GM12878 (cell line): Measurements from ENCODE around the gene TMEM163. TPM values are rescaled to one million over a fixed set of nuclear protein-coding genes. Genes with fewer than 3 reads are reported as not detected.

Experiments
- ATAC-seq: fragments of 200-7000 bp; cut with Tn5 transposase; 3 replicates; pipeline ENCODE4 v1.9.1; 2020; ENCODE audit warnings: mild to moderate bottlenecking, moderate library complexity
- BruUV-seq: library from RNA; stranded (reverse); fragments of 400-500 nt; replicated peaks from 2 replicates; lab custom pipeline; 2021; lab: Mats Ljungman, UMichigan
- CTCF ChIA-PET: fragments of 300-600 bp; sonication (Branson Sonifier 250); formaldehyde crosslinking; extraction: SDS; loops from one replicate; lab custom pipeline; 2021; ENCODE audit warnings: inconsistent platforms; lab: Yijun Ruan, JAX
- POLR2A ChIA-PET: fragments of 350-600 bp; formaldehyde crosslinking; extraction: SDS; loops from one replicate; lab custom pipeline; 2021; ENCODE audit warnings: inconsistent platforms; lab: Charles Lee
- RAD21 ChIA-PET: fragments of 300-600 bp; sonication (Branson Sonifier 250); formaldehyde crosslinking; loops from one replicate; lab custom pipeline; 2023; ENCODE audit warnings: antibody characterized with exemption; ENCODE audit not compliant: unreplicated experiment; lab: Charles Lee
- SMC1A ChIA-PET: fragments of 300-600 bp; sonication (Branson Sonifier 250); formaldehyde crosslinking; loops from one replicate; lab custom pipeline; 2023; ENCODE audit not compliant: unreplicated experiment, uncharacterized antibody; lab: Charles Lee
- DNase-seq: peaks from one replicate; pipeline ENCODE4 v3.0.0-alpha.2; 2011; ENCODE audit warnings: low read depth, low spot score
- FAIRE-seq: peaks from 3 replicates; lab custom pipeline; 2011; peaks lifted over from hg19 to GRCh38; lab: Jason Lieb, UNC
- H2AFZ ChIP-seq: 2 replicates; pipeline ENCODE4 v1.6.0; 2011; ENCODE audit warnings: low read depth, low read length, control low read depth; ENCODE audit not compliant: control insufficient read depth
- H3K27ac ChIP-seq: 2 replicates; pipeline ENCODE4 v1.5.1; 2011; ENCODE audit warnings: control low read depth; ENCODE audit not compliant: control insufficient read depth, insufficient read depth
- H3K27me3 ChIP-seq, 2 experiments: replicated peaks in 1 of 2; 2 replicates each; pipeline versions ENCODE4 v1.6.0 to v1.6.1; 2011; ENCODE audit warnings: low read length in 1 of 2; ENCODE audit not compliant: control insufficient read depth in 2 of 2, insufficient read depth in 2 of 2
- H3K36me3 ChIP-seq, 2 experiments: 2 replicates each; pipeline ENCODE4 v1.5.1; 2011; ENCODE audit warnings: low read length in 1 of 2; ENCODE audit not compliant: control insufficient read depth in 2 of 2, insufficient read depth in 2 of 2
- H3K4me1 ChIP-seq: 2 replicates; pipeline ENCODE4 v1.6.1; 2011; ENCODE audit warnings: mild to moderate bottlenecking, low read length, moderate library complexity, mixed read lengths; ENCODE audit not compliant: control insufficient read depth, insufficient read depth
- H3K4me2 ChIP-seq: 2 replicates; pipeline ENCODE4 v1.6.0; 2011; ENCODE audit warnings: control low read depth; ENCODE audit not compliant: control insufficient read depth, insufficient read depth
- H3K4me3 ChIP-seq: fragments of 200-600 bp; sonication (generic); 2 replicates; pipeline ENCODE4 v1.5.1; 2016
- H3K79me2 ChIP-seq: 2 replicates; pipeline ENCODE4 v1.6.0; 2011; ENCODE audit warnings: low read length; ENCODE audit not compliant: control insufficient read depth, insufficient read depth
- H3K9ac ChIP-seq: 2 replicates; pipeline ENCODE4 v1.8.0; 2011; ENCODE audit warnings: low read length, control low read depth, mixed read lengths; ENCODE audit not compliant: control insufficient read depth, insufficient read depth
- H3K9me3 ChIP-seq: replicated peaks from 3 replicates; pipeline ENCODE4 v1.5.1; 2011; ENCODE audit warnings: mild to moderate bottlenecking, low read length; ENCODE audit not compliant: control insufficient read depth, insufficient read depth
- H4K20me1 ChIP-seq: 2 replicates; pipeline ENCODE4 v1.6.0; 2011; ENCODE audit not compliant: control insufficient read depth, insufficient read depth
- EGR1 ChIP-seq, 2 experiments: IDR thresholded peaks; 1 replicate in 1 of 2; 2 replicates in 1 of 2; pipeline ENCODE4 v1.6.1; 2011 to 2012; ENCODE audit warnings: low read depth in 2 of 2, low read length in 2 of 2, borderline replicate concordance in 1 of 2, mild to moderate bottlenecking in 1 of 2, moderate library complexity in 1 of 2
- FOXM1 ChIP-seq: IDR thresholded peaks from 2 replicates; pipeline ENCODE4 v1.6.1; 2012; ENCODE audit warnings: low read depth, mild to moderate bottlenecking, inconsistent platforms, low read length, moderate library complexity
- MXI1 ChIP-seq: fragments of 150-350 bp; IDR thresholded peaks from 2 replicates; pipeline ENCODE4 v1.6.1; 2011; ENCODE audit warnings: low read depth, mild to moderate bottlenecking, inconsistent platforms, low read length, improper control_type of control experiment
- NR2C2 ChIP-seq: IDR thresholded peaks from 2 replicates; pipeline ENCODE4 v1.6.1; 2011; ENCODE audit warnings: borderline replicate concordance, low read depth; ENCODE audit not compliant: control insufficient read depth, insufficient read length
- SIN3A ChIP-seq: IDR thresholded peaks from 2 replicates; pipeline ENCODE4 v1.6.1; 2012; ENCODE audit warnings: low read depth, low read length, improper control_type of control experiment
- TCF12 ChIP-seq: IDR thresholded peaks from 2 replicates; pipeline ENCODE4 v1.6.1; 2011; ENCODE audit warnings: low read depth, mild to moderate bottlenecking, low read length
- WGBS: methylation state at CpG from one replicate; pipeline ENCODE4 v1.1.6; 2016; ENCODE audit warnings: low lambda C conversion rate; ENCODE audit not compliant: insufficient replicate concordance, insufficient coverage; ENCODE audit errors: missing lambda C conversion rate; 5-methylcytosine and 5-hydroxymethylcytosine counted together
- in situ Hi-C: fragments of 300-500 bp; cut with MboI; formaldehyde crosslinking; loops from 9 replicates; pipeline ENCODE4 v1.14.3; 2018; ENCODE audit warnings: mixed read lengths
- intact Hi-C: fragments of 100-400 bp; cut with micrococcal nuclease; formaldehyde crosslinking; loops from one replicate; pipeline ENCODE4 v1.14.2; 2022; ENCODE audit not compliant: unreplicated experiment
- polyA plus RNA-seq, 11 experiments: library from polyadenylated mRNA; depleted of rRNA in 4 of 11; unstranded in 6 of 11; stranded (reverse) in 5 of 11; fragments of >200 nt; fragmentation: Nextera tagmentation in 4 of 11; fragmentation: Illumina TruSeq in 1 of 11; extraction: Ambion mirVana in 4 of 11; extraction: Trizol in 1 of 11; gene quantifications; 1 replicate in 1 of 11; 2 replicates in 10 of 11; pipeline versions ENCODE4 v1.2.1 to v1.2.3, GENCODE V29; 2011 to 2016; ENCODE audit warnings: inconsistent platforms in 2 of 11, missing spikeins in 2 of 11, low read depth in 1 of 11
- total RNA-seq, 4 experiments: library from RNA; depleted of rRNA in 3 of 4; stranded (reverse); fragments of >200 nt in 3 of 4; fragmentation: Illumina TruSeq in 1 of 4; extraction: Trizol in 1 of 4; gene quantifications; 2 replicates each; pipeline versions ENCODE4 v1.2.1 to v1.2.3, GENCODE V29; 2013 to 2021
- TF ChIP-seq, protein P1 (sequence below): IDR thresholded peaks from 2 replicates; pipeline ENCODE4 v1.6.1; 2012; ENCODE audit warnings: low read depth, low read length, improper control_type of control experiment
- TF ChIP-seq, protein P2 (sequence below): fragments of 150-350 bp; IDR thresholded peaks from 2 replicates; pipeline ENCODE4 v1.6.1; 2014; ENCODE audit warnings: mild to moderate bottlenecking, low read depth, low read length
- TF ChIP-seq, protein P3 (sequence below): IDR thresholded peaks from 2 replicates; pipeline ENCODE4 v1.6.1; 2011; ENCODE audit warnings: low read depth, mild to moderate bottlenecking, low read length, moderate library complexity, borderline replicate concordance; ENCODE audit errors: extremely low read depth

TMEM163 gene
- total and polyA plus RNA-seq, 10 of the 15 experiments (the other 5 are each of a cell fraction or from before 2014, with no cell fraction given), result 0.05 to 0.11 (median 0.07) TPM; not detected in 4

DNA sequence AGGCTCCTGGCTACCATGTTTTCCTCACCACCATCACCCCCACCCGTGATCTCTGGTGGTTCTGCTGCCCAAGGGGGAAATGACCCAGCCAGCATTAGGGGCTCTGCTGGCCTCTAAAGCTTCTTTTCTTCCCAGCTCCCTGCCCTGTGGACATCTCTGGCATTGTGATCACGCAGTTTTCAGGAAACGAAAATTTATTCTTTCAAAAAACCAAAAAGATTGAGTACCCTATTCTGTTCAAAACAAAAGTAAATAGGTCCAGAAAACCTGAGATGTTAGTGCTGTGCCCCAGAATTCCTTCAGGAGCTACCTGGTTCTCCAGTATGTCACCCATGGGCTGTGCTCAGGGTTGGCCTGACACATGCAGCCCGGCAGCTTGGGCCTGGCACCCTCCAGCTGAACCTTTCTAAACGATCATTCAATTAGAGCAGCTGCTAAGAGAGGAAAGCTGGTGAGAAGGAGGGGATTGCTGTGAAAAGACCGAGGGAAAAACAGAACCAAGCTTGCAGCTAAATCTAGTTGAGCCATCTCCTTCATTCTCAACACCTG is 307.4 kb downstream of the TMEM163 start:
- FAIRE-seq (no peak), ATAC-seq (no peak; the same call in 2 of the 3 replicates), DNase-seq (no peak)
- ChIA-PET CTCF (interaction anchor here (0.6 to 6.3 kb wide), 59 partner anchors 9 to 532 kb away, joined by 3 to 320 read pairs (median 5); partner anchors contain the start of gene MGAT5), SMC1A (interaction anchor here (0.6 to 4.0 kb wide), 51 partner anchors 14 to 531 kb away, joined by 3 to 163 read pairs (median 6); partner anchors contain the start of gene MGAT5), POLR2A (interaction anchor here (0.5 to 3.2 kb wide), 10 partner anchors 18 to 523 kb away, joined by 3 to 24 read pairs (median 3); no protein-coding TSS in a partner anchor), RAD21 (interaction anchor here (0.7 to 4.1 kb wide), 50 partner anchors 9 to 567 kb away, joined by 3 to 201 read pairs (median 5); partner anchors contain the start of gene MGAT5)
- 30% methylated on average over 6 of the region's 6 CpGs for WGBS
- H3K27me3 ChIP-seq, result no peaks in the 10 kb centered on the region
- peaks cover 32% of the 10 kb centered on the region for H3K4me1 ChIP-seq
- peaks cover 8 to 9% of the 10 kb centered on the region in 2 experiments for H3K36me3 ChIP-seq
- intact Hi-C loops (loop anchor here (5.0 kb wide), 1 partner anchor 179 kb away; no protein-coding TSS in a partner anchor), in situ Hi-C loops (loop anchor here (5.0 kb wide), 2 partner anchors 294 to 519 kb away; no protein-coding TSS in a partner anchor)
- H2AFZ ChIP-seq, result peak overlapping the region; percentile 65; the same call in 1 of the 2 replicates
- peak; percentile 65 for TF ChIP-seq TCF12
- TF ChIP-seq, protein P1, sequence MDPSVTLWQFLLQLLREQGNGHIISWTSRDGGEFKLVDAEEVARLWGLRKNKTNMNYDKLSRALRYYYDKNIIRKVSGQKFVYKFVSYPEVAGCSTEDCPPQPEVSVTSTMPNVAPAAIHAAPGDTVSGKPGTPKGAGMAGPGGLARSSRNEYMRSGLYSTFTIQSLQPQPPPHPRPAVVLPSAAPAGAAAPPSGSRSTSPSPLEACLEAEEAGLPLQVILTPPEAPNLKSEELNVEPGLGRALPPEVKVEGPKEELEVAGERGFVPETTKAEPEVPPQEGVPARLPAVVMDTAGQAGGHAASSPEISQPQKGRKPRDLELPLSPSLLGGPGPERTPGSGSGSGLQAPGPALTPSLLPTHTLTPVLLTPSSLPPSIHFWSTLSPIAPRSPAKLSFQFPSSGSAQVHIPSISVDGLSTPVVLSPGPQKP, result no peak
- TF ChIP-seq NR2C2, result no peak
- no peak for TF ChIP-seq EGR1 (IDR thresholded peaks at IDR 0.05; ENCODE audit: borderline replicate concordance in 1 of 2, low read depth in 2 of 2, low read length in 2 of 2)
- no peak for TF ChIP-seq MXI1
- TF ChIP-seq FOXM1, result no peak
- TF ChIP-seq, protein P2, sequence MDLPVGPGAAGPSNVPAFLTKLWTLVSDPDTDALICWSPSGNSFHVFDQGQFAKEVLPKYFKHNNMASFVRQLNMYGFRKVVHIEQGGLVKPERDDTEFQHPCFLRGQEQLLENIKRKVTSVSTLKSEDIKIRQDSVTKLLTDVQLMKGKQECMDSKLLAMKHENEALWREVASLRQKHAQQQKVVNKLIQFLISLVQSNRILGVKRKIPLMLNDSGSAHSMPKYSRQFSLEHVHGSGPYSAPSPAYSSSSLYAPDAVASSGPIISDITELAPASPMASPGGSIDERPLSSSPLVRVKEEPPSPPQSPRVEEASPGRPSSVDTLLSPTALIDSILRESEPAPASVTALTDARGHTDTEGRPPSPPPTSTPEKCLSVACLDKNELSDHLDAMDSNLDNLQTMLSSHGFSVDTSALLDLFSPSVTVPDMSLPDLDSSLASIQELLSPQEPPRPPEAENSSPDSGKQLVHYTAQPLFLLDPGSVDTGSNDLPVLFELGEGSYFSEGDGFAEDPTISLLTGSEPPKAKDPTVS, result no peak
- TF ChIP-seq, protein P3, sequence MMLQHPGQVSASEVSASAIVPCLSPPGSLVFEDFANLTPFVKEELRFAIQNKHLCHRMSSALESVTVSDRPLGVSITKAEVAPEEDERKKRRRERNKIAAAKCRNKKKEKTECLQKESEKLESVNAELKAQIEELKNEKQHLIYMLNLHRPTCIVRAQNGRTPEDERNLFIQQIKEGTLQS, result no peak
- TF ChIP-seq SIN3A, result no peak
- no peaks in the 10 kb centered on the region for H3K9me3 ChIP-seq
- peak overlapping the region; percentile 8; the same call in 1 of the 2 replicates for H3K4me3 ChIP-seq
- H3K79me2 ChIP-seq, result no peaks in the 10 kb centered on the region; the same call in 1 of the 2 replicates
- peak overlapping the region; percentile 75 for H3K4me2 ChIP-seq
- no peaks in the 10 kb centered on the region for H4K20me1 ChIP-seq
- no TSS peak for BruUV-seq
- peak overlapping the region; percentile 81 for H3K27ac ChIP-seq
- peak overlapping the region; percentile 24 for H3K9ac ChIP-seq
